Amniotic stem cell (primary cell): ENCODE results near the gene CCDC157.
A peak's percentile ranks its signal among the peaks of the same experiment; 100 is the strongest.

ENCODE experiments used
- DNase-seq: peaks from one replicate; lab custom pipeline; 2025; lab: John Stamatoyannopoulos, UW

CCDC157 gene

GRCh38 chr22:30356449-30357235 is at the start of gene CCDC157, which contains the start of gene SF3A1:
CCDC157 (plus strand) TSS chr22:30357007; CDS start chr22:30366001, 8,994 bp downstream.
SF3A1 (minus strand) TSS chr22:30356894; CDS start chr22:30356792, 102 bp downstream.
- peak; percentile 92 for DNase-seq

DNA sequence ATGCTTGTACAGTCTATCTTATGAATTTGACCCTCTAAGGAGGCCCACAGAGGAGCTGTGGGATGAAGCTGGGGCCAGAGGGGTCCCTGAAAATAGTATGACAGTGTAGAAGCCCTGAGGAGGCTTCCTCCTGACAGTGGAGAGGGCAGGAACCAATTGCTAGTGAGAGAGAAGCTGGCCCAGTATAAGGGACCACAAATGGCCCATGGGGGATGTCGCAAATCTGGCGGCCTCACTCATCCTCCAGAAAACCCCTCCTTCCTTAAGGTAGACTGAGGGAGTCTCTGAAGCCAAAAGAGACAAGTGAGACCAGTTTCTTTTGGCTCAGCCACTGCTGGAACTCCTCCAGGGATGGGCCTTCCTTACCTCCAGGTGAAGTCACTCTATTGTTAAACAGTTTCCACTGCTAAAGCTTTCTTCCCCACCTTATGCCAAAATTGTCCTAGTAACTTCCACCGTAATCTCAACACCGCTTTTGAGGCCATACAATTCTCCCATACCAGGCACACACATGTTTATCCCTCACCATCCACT is 49.7 kb upstream of the CCDC157 start:
- no peak for DNase-seq

DNA sequence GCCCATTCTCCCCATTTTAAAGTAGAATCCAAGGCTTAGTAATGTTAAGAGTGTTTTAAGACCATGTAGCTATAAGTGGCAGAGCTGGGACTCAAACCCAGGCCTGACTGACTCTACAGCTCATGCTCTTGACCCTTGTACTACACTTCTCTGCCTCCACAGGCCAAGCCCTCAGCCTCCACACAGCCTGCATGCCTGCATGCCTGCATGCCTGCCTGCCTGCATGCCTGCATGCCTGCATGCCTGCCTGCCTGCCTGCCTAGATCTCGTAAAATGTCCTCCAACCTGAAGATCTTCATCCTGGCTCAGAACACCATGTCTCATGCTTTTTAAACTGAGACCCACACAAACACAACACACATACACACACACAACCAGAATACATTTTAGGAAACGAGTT is 48.7 kb upstream of the CCDC157 start:
- DNase-seq = no peak

DNA sequence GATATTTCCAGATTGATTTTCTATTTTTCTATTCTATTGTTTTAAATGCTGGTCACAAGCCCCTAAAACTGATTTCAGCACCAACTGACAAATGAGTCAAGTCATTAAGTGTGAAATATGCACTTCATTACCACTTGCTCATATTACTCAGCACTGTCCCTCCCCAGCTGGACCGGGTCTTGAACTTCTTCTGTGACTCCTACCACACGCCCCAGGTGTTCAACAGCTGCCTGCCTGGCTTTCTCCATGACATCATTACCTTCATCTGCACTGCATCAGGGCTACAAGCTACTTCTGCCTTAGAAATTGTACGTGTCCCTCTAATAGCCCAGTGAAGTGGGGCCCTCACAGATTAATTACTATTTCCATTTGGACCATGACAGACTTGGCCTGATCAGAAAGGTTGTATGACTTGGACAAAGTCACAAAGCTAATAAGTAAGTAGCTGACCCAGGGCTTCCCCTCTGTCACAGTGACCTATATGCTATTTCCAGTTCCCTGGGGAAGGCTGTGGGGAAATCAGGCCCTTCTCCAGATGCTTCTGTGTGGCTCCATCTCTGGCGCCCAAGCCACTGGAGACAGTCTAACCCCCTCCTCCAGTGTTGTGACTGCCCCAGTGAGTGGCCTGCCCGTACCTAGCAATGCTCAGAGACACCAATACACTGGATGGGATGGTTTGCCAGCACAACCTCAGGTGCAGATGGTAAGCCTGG is 48.1 kb upstream of the CCDC157 start:
- no peak for DNase-seq

DNA sequence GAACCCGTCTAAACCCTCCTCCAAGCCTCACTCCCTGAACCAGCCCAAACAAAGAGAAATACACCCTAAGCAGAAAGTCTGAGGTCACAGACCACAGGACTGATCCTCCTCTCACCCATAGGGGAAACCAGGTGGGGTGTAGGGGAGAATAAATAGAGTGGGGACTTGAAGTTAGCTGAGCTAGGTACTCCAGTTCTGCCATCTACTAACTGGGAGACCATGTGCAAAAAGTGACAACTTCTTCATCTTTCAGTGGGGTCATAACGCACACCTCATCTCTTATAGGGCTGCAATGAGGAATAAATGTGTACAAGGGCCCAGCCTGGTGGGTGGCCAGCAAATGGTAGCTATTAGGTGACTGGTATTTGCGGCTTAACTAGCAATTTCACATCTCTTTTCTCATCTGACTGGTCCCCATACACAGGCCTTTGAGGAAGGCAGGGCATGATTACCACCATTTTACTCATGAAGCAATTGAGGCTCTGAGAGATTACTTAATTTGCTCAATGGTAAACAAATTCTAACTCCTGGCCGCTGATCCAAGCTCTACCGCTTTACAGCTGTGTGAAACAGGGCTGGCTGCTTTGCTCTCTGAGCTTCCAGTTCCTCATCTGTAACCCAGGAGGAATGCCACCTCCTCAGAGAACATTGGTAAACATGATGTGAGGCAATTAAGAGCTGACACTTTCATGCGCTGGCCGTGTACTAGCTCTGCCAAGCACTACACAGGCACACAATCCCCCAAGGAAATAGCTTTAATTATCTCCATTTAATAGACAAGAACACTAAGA is 46.7 kb upstream of the CCDC157 start:
- DNase-seq = no peak

DNA sequence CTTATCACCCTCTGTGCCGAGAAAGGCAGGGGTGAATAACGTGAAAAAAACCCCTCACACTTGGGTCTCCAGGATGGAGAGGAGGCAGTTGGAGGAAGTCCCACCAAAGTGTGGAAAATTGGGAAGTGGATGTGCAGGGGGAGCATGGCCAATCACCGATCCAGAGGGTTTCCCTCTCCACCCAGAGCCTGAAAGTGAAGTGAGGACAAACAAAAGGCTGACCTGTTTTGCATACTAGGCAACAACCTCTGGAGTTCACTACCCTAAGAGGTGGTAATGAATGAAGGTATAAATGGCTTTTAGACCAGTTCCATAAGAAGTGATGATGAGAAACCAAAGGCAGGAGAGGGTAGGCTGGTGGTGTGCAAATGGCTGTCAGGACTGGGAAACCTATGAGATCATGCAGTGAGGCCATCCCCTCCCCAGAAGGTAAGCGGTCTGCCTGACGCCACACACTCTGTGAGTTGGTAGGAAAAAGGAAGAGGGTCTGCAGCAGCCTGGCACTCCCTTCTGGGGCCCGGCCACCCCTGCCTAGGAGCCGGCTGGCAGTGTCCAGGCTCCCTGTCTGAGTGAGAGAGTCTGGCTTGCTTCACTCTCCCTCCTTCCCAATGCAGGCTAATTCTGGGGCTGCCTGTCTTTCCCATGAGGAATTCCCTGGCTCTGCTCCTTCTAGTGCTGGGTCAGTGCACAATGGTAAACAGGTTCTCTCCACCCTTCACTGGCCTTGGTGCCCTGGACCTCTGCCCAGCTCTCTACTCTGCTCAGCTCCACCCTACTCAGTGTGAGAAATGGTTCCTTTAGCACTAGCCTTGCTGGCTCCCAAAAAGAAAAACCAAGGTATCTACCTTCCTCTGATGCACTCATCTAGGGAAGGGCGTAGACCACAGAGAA is 45.7 kb upstream of the CCDC157 start:
- DNase-seq = no peak

DNA sequence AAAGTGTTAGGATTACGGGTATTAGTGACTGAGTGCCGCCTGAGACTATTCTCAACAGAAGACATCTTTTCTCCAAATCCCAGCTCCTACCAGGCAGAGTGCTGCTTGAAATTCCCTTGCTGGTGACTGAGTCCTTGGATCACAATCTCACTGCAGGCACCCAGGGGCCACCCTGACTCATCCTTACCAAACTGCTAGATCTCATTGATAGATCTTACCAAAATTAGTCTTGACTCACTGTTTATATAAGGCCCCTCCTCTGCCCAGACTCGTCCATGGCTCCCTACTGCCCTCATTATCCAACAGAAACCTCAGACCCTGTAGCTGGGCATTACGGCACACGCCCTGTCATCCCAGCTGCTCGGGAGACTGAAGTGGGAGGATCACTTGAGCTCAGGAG is 44.8 kb upstream of the CCDC157 start:
- peak; percentile 62 for DNase-seq

DNA sequence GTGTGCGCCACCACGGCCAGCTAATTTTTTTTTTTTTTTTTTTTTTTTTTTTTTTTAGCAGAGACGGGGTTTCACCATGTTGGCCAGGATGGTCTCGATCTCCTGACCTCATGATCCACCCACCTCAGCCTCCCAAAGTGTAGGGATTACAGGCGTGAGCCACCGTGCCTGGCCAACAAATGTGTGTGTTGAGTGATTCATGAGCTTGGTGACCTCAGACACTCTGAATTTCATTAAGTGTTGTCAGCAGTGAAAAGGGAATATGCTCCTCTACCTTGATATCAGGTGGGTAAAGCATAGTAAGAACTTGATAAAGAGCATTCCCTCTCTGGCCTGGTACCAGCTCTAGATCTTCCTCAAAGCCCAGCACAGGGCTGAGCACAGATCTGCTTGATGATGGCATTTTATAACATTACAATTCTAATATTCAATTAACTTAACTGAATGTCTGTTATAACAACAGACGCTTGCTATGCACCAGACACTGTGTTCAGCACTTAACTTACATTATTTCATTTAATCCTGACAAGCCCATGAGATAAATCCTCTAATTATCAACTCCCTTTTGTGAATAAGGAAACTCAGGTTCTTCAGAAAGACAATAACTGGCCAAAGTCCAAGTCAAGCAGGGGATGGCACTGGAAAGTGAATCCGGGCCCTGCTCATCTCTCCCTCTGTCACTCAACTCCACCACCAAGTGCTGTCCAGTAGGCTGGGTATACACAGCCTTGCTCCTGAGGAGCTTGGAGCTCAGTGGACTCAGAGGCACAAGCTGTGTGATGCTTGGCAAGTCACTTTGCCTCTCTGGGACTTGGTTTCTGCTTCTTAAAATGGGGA is 43.1 kb upstream of the CCDC157 start:
- DNase-seq = no peak

GRCh38 chr22:30314915-30315314 is 41.9 kb upstream of the CCDC157 start:
- DNase-seq = no peak

DNA sequence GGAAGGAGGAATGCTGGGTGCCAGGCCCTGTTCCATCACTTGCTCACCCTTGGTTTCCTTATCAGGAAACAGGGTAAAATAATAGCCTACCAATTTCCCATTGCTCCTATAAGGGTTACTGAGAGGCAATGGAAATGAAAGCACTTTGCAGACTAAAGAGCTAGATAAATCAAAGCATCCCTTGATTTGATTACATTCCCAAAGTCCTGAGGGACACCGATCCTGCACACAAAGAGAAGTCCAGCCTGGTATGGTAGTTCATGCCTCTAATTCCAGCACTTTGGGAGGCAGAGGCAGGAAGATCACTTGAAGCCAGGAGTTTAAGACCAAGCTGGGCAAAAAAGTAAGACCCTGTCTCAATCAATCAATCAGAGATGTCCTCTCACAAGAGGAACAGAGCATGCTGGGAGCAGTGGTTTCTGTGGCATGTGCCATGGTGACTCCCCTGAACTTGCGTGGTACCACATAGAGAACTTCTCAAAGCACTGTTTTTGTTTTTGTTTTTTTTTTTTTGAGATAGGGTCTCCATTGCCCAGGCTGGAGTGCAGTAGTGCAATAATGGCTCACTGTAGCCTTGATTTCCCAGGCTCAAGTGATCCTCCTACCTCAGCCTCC is 40.7 kb upstream of the CCDC157 start:
- no peak for DNase-seq

DNA sequence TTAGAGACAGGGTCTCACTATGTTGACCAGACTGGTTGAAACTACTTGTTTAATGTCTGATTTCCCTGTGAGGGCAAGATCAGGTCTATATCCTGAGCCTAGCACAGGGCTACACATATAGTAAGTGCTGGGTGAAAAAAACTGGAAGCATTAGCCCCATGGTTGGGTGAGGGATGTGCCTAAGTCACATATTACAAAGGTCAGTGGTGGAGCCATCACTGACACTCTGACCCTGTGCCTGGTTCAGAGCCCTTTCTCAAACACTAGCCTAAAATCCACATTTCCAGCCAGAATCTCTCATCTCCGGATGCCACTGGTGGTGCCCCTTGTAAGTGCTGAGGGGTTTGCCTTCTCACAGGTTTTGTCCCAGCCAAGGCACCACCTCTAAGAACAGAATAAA is 39.0 kb upstream of the CCDC157 start:
- no peak for DNase-seq

DNA sequence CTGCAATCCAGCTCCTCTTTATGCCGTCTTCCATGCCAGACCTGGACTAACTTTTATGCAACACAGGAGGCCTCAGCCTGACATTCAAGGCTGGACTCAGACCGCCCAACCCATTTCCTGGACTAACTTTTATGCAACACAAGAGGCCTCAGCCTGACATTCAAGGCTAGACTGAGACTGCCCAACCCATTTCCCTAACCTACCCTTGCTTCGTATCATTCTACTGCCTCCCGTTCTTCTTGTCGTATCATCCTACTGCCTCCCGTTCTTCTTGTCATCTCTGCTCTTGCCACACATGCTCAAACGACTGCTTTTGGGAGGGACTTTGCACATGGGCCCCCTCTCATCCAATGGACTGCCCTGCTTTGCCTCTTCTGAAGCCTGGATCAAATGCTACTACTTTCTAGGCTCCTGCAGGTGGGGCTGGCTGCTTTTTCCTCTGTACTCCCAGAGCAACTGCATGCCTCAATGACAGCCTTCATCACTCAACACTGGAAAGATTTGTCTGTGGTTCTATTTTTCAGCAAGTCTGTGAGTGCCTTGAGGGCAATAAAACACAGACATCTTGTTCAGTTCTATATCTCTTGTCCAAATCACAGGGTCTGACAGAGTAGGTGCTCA is 37.9 kb upstream of the CCDC157 start:
- no peak for DNase-seq

DNA sequence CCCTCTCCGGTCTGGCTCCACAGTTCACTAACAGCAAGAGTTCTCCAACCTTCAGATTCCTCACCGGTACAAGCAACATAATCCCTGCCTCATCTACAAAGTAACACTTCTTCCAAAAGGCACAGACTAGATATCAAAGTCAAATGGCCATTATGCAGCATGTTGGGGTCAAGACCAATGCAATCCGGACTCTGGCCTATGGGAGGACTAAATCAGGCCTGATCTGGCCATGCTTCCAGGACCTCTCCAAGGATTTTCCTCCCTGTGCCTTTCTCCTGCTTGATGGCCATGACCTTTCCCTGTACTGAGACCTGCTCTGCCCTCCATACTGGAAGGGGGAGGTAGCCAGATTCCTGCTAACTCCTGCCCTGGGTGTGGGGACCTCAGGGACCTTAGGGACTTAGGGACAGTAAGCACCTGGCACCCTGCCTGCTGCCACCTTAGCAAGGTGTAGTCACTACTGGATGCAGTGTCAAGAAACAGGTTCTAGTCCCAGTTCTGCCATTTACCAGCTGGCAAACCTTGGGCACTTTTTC is 36.7 kb upstream of the CCDC157 start:
- DNase-seq = no peak

DNA sequence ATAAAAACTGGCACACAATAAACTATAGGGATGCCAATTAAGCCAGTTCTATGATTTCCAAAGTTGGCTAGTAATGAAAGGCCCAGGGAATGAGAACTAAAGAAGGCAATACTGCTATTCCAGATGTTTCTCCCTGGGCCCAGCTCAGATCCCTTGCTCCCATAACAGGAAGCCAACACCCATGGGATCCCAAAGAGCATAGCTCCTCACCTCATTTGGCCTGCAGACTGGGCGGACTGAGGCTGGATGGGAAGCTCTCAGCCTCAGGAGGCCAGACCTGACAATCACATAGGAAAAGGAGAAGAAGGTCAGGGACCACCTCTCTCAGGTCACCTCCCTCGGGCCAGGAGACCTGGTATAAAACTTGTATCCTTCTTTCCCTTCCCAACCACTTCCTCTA is 35.3 kb upstream of the CCDC157 start:
- no peak for DNase-seq

GRCh38 chr22:30323246-30323645 is 33.6 kb upstream of the CCDC157 start:
- no peak for DNase-seq

DNA sequence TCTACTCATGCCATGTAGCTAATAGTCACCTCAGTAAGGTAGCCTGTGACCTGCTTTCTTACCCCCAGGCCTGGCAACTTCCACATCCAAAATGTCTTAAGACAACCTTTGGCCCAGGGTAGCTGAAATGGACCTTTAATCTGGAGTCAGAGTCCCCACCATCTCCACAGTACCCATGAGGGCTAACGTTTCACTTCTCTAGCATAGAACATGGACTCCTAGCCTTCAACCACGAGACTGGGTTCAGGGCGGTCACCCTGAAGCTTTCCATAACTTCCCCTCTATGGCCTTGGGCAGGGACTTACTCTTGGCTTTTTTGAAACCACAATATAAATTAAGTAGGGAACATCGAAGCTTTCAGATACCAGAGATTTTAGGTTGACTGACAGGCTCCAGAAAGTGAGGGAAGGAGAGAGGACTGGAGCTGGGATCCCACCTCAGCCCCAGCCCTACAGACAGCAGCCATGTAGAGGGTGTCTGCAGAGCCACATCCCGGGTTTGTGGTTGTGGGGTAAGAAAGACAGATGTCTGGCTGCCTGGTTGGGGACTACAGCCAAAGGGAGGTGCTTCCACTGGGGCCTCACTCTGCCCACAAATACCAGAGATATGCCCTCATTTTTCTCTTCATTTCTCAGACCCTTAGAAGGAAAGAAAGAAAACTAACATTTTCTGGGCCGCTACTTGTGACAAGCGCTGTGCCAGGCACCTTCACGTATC is 32.6 kb upstream of the CCDC157 start:
- no peak for DNase-seq

DNA sequence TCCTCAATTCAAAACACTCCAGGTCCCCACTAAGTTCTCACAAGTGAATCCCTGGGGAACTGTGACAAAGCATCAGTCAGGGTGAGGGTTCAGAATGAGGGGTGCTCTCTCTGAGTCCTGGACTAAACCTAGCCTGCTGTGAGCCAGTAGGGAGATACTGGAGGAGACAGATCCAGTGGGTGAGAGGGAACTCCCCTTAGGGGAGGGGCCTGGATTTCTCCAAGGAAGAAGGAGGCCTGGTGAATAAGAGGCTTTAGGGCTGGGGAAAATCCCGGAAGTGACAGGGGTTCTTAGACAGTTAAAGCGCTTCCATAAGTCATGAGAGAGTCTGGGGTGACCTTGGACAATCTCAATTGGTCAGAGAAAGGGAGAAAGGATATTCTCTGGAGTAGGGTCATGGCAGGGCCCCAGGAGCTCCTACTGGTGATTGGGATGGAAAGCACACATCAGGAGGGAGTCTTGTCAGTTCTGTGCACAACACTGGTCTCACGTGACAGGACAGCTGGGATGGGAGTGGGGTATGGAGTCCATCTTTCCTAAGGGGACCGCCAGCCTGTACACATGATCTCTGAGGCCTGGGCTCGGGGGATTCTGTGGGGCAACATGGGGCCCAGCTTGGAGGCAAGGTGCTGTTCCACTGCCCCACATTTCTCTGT is 31.6 kb upstream of the CCDC157 start:
- peak; percentile 68 for DNase-seq

GRCh38 chr22:30325724-30326254 is 31.0 kb upstream of the CCDC157 start:
- no peak for DNase-seq
